Measurements from ENCODE around the gene GPX4. TPM values are rescaled to one million over a fixed set of nuclear protein-coding genes. Genes with fewer than 3 reads are reported as not detected.

GPX4 gene
- total and polyA plus RNA-seq, 5 donors from 2014 or later = 112 to 406 (median 341) TPM

- H3K4me1 ChIP-seq (ENCODE audit: control insufficient read depth, insufficient read depth, low read length, poor library complexity, severe bottlenecking) = peaks cover 18% of the 10 kb centered on the region
- H3K4me3 ChIP-seq (ENCODE audit: low read depth, low read length) = no peak overlapping the region
- H3K36me3 ChIP-seq (ENCODE audit: control insufficient read depth, insufficient read depth, low read length) = peaks cover 16% of the 10 kb centered on the region
- H3K4me3 Mint-ChIP-seq = no peak overlapping the region
- no peak overlapping the region for H3K27ac Mint-ChIP-seq
- peaks cover 0 to 17% (median 0%) of the 10 kb centered on the region in 4 donors for H3K4me1 Mint-ChIP-seq
- H3K27me3 ChIP-seq (ENCODE audit: control insufficient read depth, insufficient read depth, low read length) = no peaks in the 10 kb centered on the region
- H3K9me3 Mint-ChIP-seq = peaks cover 0 to 2% (median 0%) of the 10 kb centered on the region in 7 donors
- no peak overlapping the region for H3K27ac ChIP-seq (ENCODE audit: insufficient read depth, low read length, poor library complexity, severe bottlenecking)
- H3K9me3 ChIP-seq (ENCODE audit: control insufficient read depth in 2 of 2, low read length in 2 of 2) = no peaks in the 10 kb centered on the region
- H3K36me3 Mint-ChIP-seq = no peaks in the 10 kb centered on the region
- no peaks in the 10 kb centered on the region for H3K27me3 Mint-ChIP-seq
- DNase-seq (no peak), ATAC-seq (ENCODE audit: low read depth in 2 of 2) (no peak)
These were observed 5.3 kb downstream of the GPX4 start for GRCh38 chr19:1109032-1109551.

GRCh38 chr19:1109697-1110671 lies 6.2 kb downstream of the GPX4 start:
- ATAC-seq (ENCODE audit: low read depth in 2 of 2) = no peak
- DNase-seq = no peak

DNA sequence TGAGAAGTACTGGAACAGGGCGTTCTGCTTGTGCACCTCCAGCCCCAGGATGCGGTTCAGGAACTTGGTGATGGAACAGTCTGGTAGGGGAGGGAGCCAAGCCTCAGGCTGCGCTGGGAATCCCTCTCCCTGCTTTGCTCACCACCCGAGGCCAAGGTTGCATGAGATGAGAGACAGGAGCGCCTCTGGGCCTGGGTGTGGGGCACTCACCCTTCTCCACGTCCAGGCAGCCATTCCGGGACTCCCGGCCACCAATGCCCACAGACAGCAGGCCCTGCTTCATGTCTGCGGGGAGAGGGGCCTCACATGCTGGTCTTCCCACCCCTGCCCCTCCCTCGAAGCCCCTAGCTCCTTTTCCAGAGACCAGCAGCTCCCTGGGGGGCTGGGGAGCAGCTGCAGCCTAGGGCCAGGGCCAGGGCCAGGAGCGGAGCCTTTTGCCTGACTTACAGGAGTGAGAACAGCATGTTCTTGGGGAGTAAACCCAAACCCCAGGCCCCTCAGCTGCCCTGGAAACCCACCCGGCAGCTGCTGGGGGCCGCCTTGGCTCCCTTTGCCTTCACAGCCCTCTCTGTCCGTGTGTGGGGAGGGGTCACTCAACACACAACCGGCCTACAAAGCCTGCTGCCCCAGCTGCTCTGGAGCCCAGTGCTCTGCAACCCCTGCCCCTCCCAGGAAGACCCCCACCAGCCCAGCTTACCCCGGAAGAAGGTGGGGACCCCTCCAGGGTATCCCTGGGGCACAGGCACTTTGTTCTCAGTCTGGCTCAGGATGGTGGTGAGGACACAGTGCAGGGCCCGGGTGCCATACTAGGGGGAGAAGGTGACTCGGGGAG lies 7.2 kb downstream of the GPX4 start:
- Mint-ChIP-seq H3K4me1 (peaks cover 0 to 12% (median 0%) of the 10 kb centered on the region in 4 donors), H3K36me3 (no peaks in the 10 kb centered on the region), H3K4me3 (peak overlapping the region in 1 of 4 donors; percentile 63), H3K27me3 (no peaks in the 10 kb centered on the region), H3K9me3 (peaks cover 0 to 2% (median 0%) of the 10 kb centered on the region in 7 donors), H3K27ac (peak overlapping the region in 1 of 3 donors; percentile 71)
- peaks cover 7% of the 10 kb centered on the region for H3K4me1 ChIP-seq (ENCODE audit: control insufficient read depth, insufficient read depth, low read length, poor library complexity, severe bottlenecking)
- H3K36me3 ChIP-seq (ENCODE audit: control insufficient read depth, insufficient read depth, low read length) = peaks cover 21% of the 10 kb centered on the region
- H3K9me3 ChIP-seq (ENCODE audit: control insufficient read depth in 2 of 2, low read length in 2 of 2) = no peaks in the 10 kb centered on the region
- peak overlapping the region; percentile 14 for H3K27ac ChIP-seq (ENCODE audit: insufficient read depth, low read length, poor library complexity, severe bottlenecking)
- no peak for DNase-seq
- no peak for ATAC-seq (ENCODE audit: low read depth in 2 of 2)
- H3K27me3 ChIP-seq (ENCODE audit: control insufficient read depth, insufficient read depth, low read length) = no peaks in the 10 kb centered on the region
- no peak overlapping the region for H3K4me3 ChIP-seq (ENCODE audit: low read depth, low read length)

More at GRCh38 chr19:1109697-1110671, 6.2 kb downstream of the GPX4 start:
- H3K36me3 Mint-ChIP-seq = no peaks in the 10 kb centered on the region
- no peaks in the 10 kb centered on the region for H3K27me3 Mint-ChIP-seq
- Histone ChIP-seq H3K9me3 (ENCODE audit: control insufficient read depth in 2 of 2, low read length in 2 of 2) (no peaks in the 10 kb centered on the region), H3K4me1 (ENCODE audit: control insufficient read depth, insufficient read depth, low read length, poor library complexity, severe bottlenecking) (peaks cover 15% of the 10 kb centered on the region), H3K4me3 (ENCODE audit: low read depth, low read length) (no peak overlapping the region), H3K27me3 (ENCODE audit: control insufficient read depth, insufficient read depth, low read length) (no peaks in the 10 kb centered on the region), H3K36me3 (ENCODE audit: control insufficient read depth, insufficient read depth, low read length) (peaks cover 19% of the 10 kb centered on the region), H3K27ac (ENCODE audit: insufficient read depth, low read length, poor library complexity, severe bottlenecking) (no peak overlapping the region)
- H3K4me1 Mint-ChIP-seq = peaks cover 0 to 17% (median 0%) of the 10 kb centered on the region in 4 donors
- no peak overlapping the region for H3K4me3 Mint-ChIP-seq
- no peak overlapping the region for H3K27ac Mint-ChIP-seq
- H3K9me3 Mint-ChIP-seq = peaks cover 0 to 2% (median 0%) of the 10 kb centered on the region in 7 donors

- Mint-ChIP-seq H3K36me3 (no peaks in the 10 kb centered on the region), H3K27me3 (no peaks in the 10 kb centered on the region), H3K9me3 (peaks cover 0 to 2% (median 0%) of the 10 kb centered on the region in 7 donors), H3K4me1 (peaks cover 0 to 6% (median 0%) of the 10 kb centered on the region in 4 donors), H3K27ac (no peak overlapping the region), H3K4me3 (no peak overlapping the region)
- H3K9me3 ChIP-seq (ENCODE audit: control insufficient read depth in 2 of 2, low read length in 2 of 2) = no peaks in the 10 kb centered on the region
- peaks cover 7% of the 10 kb centered on the region for H3K4me1 ChIP-seq (ENCODE audit: control insufficient read depth, insufficient read depth, low read length, poor library complexity, severe bottlenecking)
- ATAC-seq (ENCODE audit: low read depth in 2 of 2) (no peak), DNase-seq (no peak)
- peak overlapping the region; percentile 14 for H3K27ac ChIP-seq (ENCODE audit: insufficient read depth, low read length, poor library complexity, severe bottlenecking)
- H3K4me3 ChIP-seq (ENCODE audit: low read depth, low read length) = no peak overlapping the region
- H3K27me3 ChIP-seq (ENCODE audit: control insufficient read depth, insufficient read depth, low read length) = no peaks in the 10 kb centered on the region
- H3K36me3 ChIP-seq (ENCODE audit: control insufficient read depth, insufficient read depth, low read length) = peaks cover 26% of the 10 kb centered on the region
These were observed 8.0 kb downstream of the GPX4 start for GRCh38 chr19:1111641-1112267.

DNA sequence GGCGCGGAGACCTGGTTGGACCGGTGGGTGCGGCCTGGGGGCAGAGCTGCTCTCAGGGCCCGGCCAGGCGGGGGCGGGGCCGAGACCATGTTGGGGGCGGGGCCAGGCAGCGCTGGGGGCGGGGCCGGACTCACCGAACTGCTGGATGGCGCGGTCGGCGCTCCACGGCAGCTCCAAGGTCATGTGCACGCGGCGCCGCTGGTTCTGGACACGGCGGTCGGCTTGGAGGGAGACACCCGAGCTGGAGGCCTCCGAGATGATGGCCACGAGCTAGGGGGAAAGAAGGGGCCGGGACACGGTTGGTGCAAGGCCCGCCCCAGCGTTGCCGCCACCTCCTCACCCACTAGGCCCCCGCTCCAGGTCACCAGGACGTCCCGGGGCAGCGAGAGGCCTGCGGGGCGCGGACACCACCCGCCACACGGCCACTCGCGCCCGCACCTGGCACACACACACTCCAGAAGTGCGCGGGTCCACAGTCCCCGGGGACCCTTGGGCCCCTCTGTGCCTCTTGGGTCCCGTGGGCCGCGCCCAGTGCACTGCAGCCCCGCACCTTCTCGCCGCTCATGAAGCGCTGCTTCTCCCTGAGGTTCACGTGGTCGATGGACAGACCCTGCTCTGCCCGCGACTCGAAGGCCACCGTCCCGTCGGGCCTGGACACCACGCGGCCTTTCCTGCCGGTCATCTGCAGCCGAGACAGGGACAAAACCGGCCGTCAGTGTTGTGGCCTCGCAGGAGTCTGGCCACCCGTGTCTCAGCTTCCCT lies 8.7 kb downstream of the GPX4 start:
- Mint-ChIP-seq H3K9me3 (peaks cover 0 to 2% (median 0%) of the 10 kb centered on the region in 7 donors), H3K27ac (no peak overlapping the region), H3K4me3 (no peak overlapping the region), H3K27me3 (no peaks in the 10 kb centered on the region), H3K36me3 (no peaks in the 10 kb centered on the region), H3K4me1 (peaks cover 0 to 4% (median 0%) of the 10 kb centered on the region in 4 donors)
- no peak for ATAC-seq (ENCODE audit: low read depth in 2 of 2)
- no peak for DNase-seq
- Histone ChIP-seq H3K27me3 (ENCODE audit: control insufficient read depth, insufficient read depth, low read length) (no peaks in the 10 kb centered on the region), H3K36me3 (ENCODE audit: control insufficient read depth, insufficient read depth, low read length) (peaks cover 29% of the 10 kb centered on the region), H3K4me1 (ENCODE audit: control insufficient read depth, insufficient read depth, low read length, poor library complexity, severe bottlenecking) (peaks cover 7% of the 10 kb centered on the region), H3K27ac (ENCODE audit: insufficient read depth, low read length, poor library complexity, severe bottlenecking) (peak overlapping the region; percentile 41), H3K9me3 (ENCODE audit: control insufficient read depth in 2 of 2, low read length in 2 of 2) (no peaks in the 10 kb centered on the region), H3K4me3 (ENCODE audit: low read depth, low read length) (no peak overlapping the region)

GRCh38 chr19:1113030-1113985 lies 9.5 kb downstream of the GPX4 start:
- no peaks in the 10 kb centered on the region for H3K27me3 Mint-ChIP-seq
- H3K4me3 Mint-ChIP-seq = no peak overlapping the region

More at GRCh38 chr19:1113030-1113985, 9.5 kb downstream of the GPX4 start:
- Histone ChIP-seq H3K27me3 (ENCODE audit: control insufficient read depth, insufficient read depth, low read length) (no peaks in the 10 kb centered on the region), H3K27ac (ENCODE audit: insufficient read depth, low read length, poor library complexity, severe bottlenecking) (peak overlapping the region; percentile 41), H3K4me1 (ENCODE audit: control insufficient read depth, insufficient read depth, low read length, poor library complexity, severe bottlenecking) (peaks cover 7% of the 10 kb centered on the region), H3K36me3 (ENCODE audit: control insufficient read depth, insufficient read depth, low read length) (peaks cover 37% of the 10 kb centered on the region), H3K9me3 (ENCODE audit: control insufficient read depth in 2 of 2, low read length in 2 of 2) (no peaks in the 10 kb centered on the region), H3K4me3 (ENCODE audit: low read depth, low read length) (no peak overlapping the region)
- H3K36me3 Mint-ChIP-seq = no peaks in the 10 kb centered on the region
- DNase-seq = peak; percentile 73 to 81 (median 79)
- H3K27ac Mint-ChIP-seq = no peak overlapping the region
- peak; percentile 68 to 69 for ATAC-seq (ENCODE audit: low read depth in 2 of 2)
- peaks cover 0 to 4% (median 0%) of the 10 kb centered on the region in 4 donors for H3K4me1 Mint-ChIP-seq
- H3K9me3 Mint-ChIP-seq = peaks cover 0 to 2% (median 0%) of the 10 kb centered on the region in 7 donors
